GM12872 (cell line): ENCODE results near the gene OLFML2A.
A peak's percentile ranks its signal among the peaks of the same experiment; 100 is the strongest.

Experiments used
- TF ChIP-seq, protein P1 (sequence below): IDR thresholded peaks from 3 replicates; pipeline ENCODE4 v1.5.1; 2011; ENCODE audit warnings: low read depth, mild to moderate bottlenecking, low read length, moderate library complexity; ENCODE audit not compliant: insufficient read depth

The OLFML2A gene

DNA sequence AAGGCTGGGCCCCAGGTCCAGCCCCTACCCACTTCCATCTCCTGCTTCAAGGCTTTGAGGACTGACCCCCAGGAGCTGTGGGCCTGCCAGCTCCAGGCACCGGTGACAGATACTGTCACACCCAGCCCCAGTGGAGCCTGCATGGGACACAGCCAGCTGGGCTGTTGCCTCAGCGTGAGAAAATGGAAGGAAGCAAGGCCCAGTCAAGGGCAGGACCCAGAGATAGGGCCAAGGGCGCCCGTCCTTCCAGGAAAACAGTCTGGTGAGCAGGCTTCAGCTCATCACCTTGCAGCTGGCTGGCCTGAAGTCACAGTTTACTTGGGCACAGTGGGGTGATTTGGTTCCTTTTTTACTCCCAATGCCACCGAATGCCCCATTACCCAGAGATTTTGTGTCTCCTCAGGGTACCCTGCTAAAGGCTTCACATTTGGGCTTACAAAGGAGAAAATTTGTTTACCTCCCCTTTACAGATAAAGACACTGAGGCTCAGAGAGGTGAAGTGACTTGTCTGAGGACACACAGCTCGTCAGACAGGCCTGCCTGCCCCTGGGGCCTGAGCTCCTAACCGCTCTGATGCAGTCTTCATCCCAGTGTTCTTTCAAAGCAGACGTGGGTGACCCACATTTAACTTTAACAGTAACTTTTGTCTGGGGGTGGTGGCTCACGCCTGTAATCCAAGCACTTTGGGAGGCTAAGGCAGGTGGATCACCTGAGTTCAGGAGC lies 54.9 kb downstream of the OLFML2A start:
- TF ChIP-seq, protein P1, sequence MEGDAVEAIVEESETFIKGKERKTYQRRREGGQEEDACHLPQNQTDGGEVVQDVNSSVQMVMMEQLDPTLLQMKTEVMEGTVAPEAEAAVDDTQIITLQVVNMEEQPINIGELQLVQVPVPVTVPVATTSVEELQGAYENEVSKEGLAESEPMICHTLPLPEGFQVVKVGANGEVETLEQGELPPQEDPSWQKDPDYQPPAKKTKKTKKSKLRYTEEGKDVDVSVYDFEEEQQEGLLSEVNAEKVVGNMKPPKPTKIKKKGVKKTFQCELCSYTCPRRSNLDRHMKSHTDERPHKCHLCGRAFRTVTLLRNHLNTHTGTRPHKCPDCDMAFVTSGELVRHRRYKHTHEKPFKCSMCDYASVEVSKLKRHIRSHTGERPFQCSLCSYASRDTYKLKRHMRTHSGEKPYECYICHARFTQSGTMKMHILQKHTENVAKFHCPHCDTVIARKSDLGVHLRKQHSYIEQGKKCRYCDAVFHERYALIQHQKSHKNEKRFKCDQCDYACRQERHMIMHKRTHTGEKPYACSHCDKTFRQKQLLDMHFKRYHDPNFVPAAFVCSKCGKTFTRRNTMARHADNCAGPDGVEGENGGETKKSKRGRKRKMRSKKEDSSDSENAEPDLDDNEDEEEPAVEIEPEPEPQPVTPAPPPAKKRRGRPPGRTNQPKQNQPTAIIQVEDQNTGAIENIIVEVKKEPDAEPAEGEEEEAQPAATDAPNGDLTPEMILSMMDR = no peak

GRCh38 chr9:124834591-124834990 lies 57.7 kb downstream of the OLFML2A start:
- TF ChIP-seq, protein P1 = no peak

- TF ChIP-seq, protein P1 = no peak
Observed at GRCh38 chr9:124835026-124835557, 58.2 kb downstream of the OLFML2A start.

DNA sequence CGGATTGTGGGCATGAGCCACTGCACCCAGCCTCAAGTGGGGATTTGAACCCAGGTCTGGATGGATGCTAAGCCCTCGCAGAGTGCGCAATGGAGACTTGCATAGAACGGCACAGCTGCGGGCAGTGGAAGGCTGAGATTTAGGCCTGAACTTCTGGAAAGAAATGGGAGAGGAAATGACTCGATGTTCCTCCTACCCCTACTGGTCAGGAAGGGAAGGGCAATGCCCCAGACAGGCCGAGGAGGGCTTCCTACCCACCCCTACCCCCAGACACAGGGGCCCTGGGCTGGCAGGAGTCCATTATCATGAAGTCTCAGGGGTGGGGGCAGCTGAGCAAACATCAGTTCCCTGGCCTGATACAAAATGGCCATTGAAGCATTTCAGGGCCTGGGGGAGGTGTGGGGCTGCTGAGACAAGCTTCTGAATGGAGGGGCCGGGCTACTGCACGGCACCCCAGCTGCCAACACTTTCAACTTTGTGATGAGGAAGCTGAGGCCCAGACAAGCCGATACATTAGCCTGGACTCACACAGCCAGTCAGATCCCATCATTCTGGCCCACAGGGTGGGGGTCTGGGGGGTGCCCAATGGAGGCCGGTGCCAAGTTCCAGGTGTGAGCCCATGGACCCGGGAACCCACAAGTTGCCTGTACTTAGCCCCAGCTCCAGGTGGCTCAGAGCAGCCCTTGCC lies 62.8 kb downstream of the OLFML2A start:
- TF ChIP-seq, protein P1 = peak; percentile 62

DNA sequence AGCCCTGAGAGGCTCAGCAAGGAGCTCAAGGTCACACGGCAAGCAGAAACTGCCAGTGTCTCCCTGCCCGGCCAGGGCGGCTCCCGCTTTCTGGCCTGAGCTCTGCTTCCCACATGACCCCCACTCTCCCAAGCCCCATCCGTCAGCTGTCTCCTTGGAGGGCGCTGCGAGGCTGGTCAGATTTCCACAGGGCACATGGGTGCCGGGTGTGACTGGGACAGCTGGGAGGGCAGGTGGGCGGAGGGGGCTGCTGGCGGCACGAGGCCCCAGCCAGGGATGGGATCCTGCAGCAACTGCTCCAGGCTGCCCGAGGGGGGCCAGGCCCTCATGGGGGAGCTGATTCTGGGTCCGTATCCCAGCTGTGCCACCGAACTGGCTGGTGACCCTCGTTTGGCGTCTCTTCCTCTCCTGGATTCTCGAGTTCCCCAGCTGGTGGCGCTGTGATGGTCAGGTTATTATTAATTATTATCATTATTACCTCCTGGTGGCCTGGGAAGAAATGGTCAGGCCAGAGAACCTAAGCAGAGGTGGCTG lies 63.4 kb downstream of the OLFML2A start:
- TF ChIP-seq, protein P1 = peak; percentile 48; the same call in 2 of the 3 replicates

- TF ChIP-seq, protein P1 = no peak
Observed at GRCh38 chr9:124841075-124841821, 64.3 kb downstream of the OLFML2A start.
